GM12878 (cell line): ENCODE measurements around the gene NSFL1C. TPM values are rescaled to one million over a fixed set of nuclear protein-coding genes. Genes with fewer than 3 reads are reported as not detected.

Experiments used
- MTA2 ChIP-seq: fragments of 450-650 bp; IDR thresholded peaks from 2 replicates; pipeline ENCODE4 v1.6.1; 2016; ENCODE audit warnings: low read depth, mild to moderate bottlenecking, moderate library complexity
- RELA ChIP-seq: fragments of 450-650 bp; IDR thresholded peaks from 2 replicates; pipeline ENCODE4 v1.8.0; 2014; ENCODE audit warnings: borderline replicate concordance; ENCODE audit not compliant: partially characterized antibody
- SPI1 ChIP-seq: IDR thresholded peaks from 2 replicates; pipeline ENCODE4 v1.6.1; 2011; ENCODE audit warnings: low read depth, mild to moderate bottlenecking, low read length, moderate library complexity, borderline replicate concordance; ENCODE audit not compliant: insufficient read depth
- STAT1 ChIP-seq: fragments of 450-650 bp; conservative IDR thresholded peaks from 2 replicates; pipeline ENCODE4 v1.6.1; 2014; ENCODE audit warnings: antibody characterized with exemption, mild to moderate bottlenecking
- TCF12 ChIP-seq: IDR thresholded peaks from 2 replicates; pipeline ENCODE4 v1.6.1; 2011; ENCODE audit warnings: low read depth, mild to moderate bottlenecking, low read length
- polyA plus RNA-seq, 11 experiments: library from polyadenylated mRNA; depleted of rRNA in 4 of 11; unstranded in 6 of 11; stranded (reverse) in 5 of 11; fragments of >200 nt; fragmentation: Nextera tagmentation in 4 of 11; fragmentation: Illumina TruSeq in 1 of 11; extraction: Ambion mirVana in 4 of 11; extraction: Trizol in 1 of 11; gene quantifications; 1 replicate in 1 of 11; 2 replicates in 10 of 11; pipeline versions ENCODE4 v1.2.1 to v1.2.3, GENCODE V29; 2011 to 2016; ENCODE audit warnings: inconsistent platforms in 2 of 11, missing spikeins in 2 of 11, low read depth in 1 of 11
- total RNA-seq, 4 experiments: library from RNA; depleted of rRNA in 3 of 4; stranded (reverse); fragments of >200 nt in 3 of 4; fragmentation: Illumina TruSeq in 1 of 4; extraction: Trizol in 1 of 4; gene quantifications; 2 replicates each; pipeline versions ENCODE4 v1.2.1 to v1.2.3, GENCODE V29; 2013 to 2021
- TF ChIP-seq, protein P1 (sequence below): fragments of 450-650 bp; formaldehyde crosslinking; IDR thresholded peaks from 2 replicates; pipeline ENCODE4 v1.4.0; 2020; ENCODE audit warnings: mild to moderate bottlenecking, moderate library complexity
- TF ChIP-seq, protein P2 (sequence below), 3 experiments: IDR thresholded peaks in 2 of 3; conservative IDR thresholded peaks in 1 of 3; 2 replicates each; pipeline ENCODE4 v1.5.1; 2011; ENCODE audit warnings: low read depth in 3 of 3, low read length in 3 of 3, mild to moderate bottlenecking in 3 of 3, control low read depth in 2 of 3, moderate library complexity in 2 of 3, inconsistent platforms in 1 of 3, mixed read lengths in 1 of 3; ENCODE audit not compliant: control insufficient read depth in 2 of 3, insufficient read depth in 1 of 3; ENCODE audit errors: extremely low read depth in 1 of 3
- TF ChIP-seq, protein P3 (sequence below): fragments of 450-650 bp; formaldehyde crosslinking; IDR thresholded peaks from 2 replicates; pipeline ENCODE4 v1.5.0; 2022; ENCODE audit warnings: mild to moderate bottlenecking, missing genetic modification characterization

Gene NSFL1C
- total and polyA plus RNA-seq, 10 of the 15 experiments (the other 5 are each of a cell fraction or from before 2014, with no cell fraction given) = 21.5 to 100 (median 38.1) TPM

DNA sequence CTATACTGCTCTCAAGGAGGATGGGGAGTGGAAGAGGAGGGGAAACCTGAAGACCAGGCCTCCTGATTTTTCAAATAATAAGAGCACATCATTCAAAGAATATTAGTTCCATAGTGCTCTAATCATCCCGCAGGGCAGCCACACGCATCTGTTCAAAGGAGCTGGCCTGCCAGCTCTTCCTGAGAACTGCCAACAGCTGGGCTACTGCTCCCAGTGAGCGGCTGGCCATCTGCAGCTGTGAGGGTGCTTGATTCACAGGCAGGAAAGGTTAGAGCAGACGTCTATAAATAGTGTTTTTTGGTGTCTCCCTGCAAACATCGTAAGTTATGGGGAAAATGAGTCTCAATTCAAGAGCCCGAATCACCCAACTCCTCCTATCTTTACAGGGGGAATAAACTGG, 17.3 kb downstream of the NSFL1C start (continued):
- TF ChIP-seq, protein P1, sequence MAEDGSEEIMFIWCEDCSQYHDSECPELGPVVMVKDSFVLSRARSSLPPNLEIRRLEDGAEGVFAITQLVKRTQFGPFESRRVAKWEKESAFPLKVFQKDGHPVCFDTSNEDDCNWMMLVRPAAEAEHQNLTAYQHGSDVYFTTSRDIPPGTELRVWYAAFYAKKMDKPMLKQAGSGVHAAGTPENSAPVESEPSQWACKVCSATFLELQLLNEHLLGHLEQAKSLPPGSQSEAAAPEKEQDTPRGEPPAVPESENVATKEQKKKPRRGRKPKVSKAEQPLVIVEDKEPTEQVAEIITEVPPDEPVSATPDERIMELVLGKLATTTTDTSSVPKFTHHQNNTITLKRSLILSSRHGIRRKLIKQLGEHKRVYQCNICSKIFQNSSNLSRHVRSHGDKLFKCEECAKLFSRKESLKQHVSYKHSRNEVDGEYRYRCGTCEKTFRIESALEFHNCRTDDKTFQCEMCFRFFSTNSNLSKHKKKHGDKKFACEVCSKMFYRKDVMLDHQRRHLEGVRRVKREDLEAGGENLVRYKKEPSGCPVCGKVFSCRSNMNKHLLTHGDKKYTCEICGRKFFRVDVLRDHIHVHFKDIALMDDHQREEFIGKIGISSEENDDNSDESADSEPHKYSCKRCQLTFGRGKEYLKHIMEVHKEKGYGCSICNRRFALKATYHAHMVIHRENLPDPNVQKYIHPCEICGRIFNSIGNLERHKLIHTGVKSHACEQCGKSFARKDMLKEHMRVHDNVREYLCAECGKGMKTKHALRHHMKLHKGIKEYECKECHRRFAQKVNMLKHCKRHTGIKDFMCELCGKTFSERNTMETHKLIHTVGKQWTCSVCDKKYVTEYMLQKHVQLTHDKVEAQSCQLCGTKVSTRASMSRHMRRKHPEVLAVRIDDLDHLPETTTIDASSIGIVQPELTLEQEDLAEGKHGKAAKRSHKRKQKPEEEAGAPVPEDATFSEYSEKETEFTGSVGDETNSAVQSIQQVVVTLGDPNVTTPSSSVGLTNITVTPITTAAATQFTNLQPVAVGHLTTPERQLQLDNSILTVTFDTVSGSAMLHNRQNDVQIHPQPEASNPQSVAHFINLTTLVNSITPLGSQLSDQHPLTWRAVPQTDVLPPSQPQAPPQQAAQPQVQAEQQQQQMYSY (CRISPR knock-in tag) = no peak
- TF ChIP-seq SPI1 (no peak), MTA2 (no peak), TCF12 (no peak), STAT1 (no peak), RELA (no peak)
- TF ChIP-seq, protein P2, sequence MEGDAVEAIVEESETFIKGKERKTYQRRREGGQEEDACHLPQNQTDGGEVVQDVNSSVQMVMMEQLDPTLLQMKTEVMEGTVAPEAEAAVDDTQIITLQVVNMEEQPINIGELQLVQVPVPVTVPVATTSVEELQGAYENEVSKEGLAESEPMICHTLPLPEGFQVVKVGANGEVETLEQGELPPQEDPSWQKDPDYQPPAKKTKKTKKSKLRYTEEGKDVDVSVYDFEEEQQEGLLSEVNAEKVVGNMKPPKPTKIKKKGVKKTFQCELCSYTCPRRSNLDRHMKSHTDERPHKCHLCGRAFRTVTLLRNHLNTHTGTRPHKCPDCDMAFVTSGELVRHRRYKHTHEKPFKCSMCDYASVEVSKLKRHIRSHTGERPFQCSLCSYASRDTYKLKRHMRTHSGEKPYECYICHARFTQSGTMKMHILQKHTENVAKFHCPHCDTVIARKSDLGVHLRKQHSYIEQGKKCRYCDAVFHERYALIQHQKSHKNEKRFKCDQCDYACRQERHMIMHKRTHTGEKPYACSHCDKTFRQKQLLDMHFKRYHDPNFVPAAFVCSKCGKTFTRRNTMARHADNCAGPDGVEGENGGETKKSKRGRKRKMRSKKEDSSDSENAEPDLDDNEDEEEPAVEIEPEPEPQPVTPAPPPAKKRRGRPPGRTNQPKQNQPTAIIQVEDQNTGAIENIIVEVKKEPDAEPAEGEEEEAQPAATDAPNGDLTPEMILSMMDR (IDR thresholded peaks at IDR 0.05 in 2 of 3, conservative IDR thresholded peaks at IDR 0.05 in 1 of 3; ENCODE audit: control insufficient read depth in 2 of 3, extremely low read depth in 1 of 3, insufficient read depth in 1 of 3, low read depth in 3 of 3, low read length in 3 of 3) = no peak
- TF ChIP-seq, protein P3, sequence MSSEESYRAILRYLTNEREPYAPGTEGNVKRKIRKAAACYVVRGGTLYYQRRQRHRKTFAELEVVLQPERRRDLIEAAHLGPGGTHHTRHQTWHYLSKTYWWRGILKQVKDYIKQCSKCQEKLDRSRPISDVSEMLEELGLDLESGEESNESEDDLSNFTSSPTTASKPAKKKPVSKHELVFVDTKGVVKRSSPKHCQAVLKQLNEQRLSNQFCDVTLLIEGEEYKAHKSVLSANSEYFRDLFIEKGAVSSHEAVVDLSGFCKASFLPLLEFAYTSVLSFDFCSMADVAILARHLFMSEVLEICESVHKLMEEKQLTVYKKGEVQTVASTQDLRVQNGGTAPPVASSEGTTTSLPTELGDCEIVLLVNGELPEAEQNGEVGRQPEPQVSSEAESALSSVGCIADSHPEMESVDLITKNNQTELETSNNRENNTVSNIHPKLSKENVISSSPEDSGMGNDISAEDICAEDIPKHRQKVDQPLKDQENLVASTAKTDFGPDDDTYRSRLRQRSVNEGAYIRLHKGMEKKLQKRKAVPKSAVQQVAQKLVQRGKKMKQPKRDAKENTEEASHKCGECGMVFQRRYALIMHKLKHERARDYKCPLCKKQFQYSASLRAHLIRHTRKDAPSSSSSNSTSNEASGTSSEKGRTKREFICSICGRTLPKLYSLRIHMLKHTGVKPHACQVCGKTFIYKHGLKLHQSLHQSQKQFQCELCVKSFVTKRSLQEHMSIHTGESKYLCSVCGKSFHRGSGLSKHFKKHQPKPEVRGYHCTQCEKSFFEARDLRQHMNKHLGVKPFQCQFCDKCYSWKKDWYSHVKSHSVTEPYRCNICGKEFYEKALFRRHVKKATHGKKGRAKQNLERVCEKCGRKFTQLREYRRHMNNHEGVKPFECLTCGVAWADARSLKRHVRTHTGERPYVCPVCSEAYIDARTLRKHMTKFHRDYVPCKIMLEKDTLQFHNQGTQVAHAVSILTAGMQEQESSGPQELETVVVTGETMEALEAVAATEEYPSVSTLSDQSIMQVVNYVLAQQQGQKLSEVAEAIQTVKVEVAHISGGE (CRISPR knock-in tag) = no peak
